ENCODE measurements around the gene PTPRM.

The PTPRM gene

GRCh38 chr18:8350628-8351027 is 783.5 kb downstream of the PTPRM start:
- Histone ChIP-seq H3K79me2 (ENCODE audit: insufficient read depth, low read length) (no peaks in the 10 kb centered on the region), H3K4me3 (ENCODE audit: low read length, poor library complexity, severe bottlenecking) (no peak overlapping the region), H3K9ac (ENCODE audit: low read depth, low read length, poor library complexity, severe bottlenecking) (no peak overlapping the region), H3K4me1 (ENCODE audit: insufficient read depth, low read length, poor library complexity, severe bottlenecking) (no peaks in the 10 kb centered on the region), H2AFZ (ENCODE audit: low read length) (no peak overlapping the region), H4K20me1 (ENCODE audit: insufficient read depth, low read length, poor library complexity, severe bottlenecking) (no peaks in the 10 kb centered on the region), H3K4me2 (ENCODE audit: low read depth, low read length, poor library complexity, severe bottlenecking) (no peak overlapping the region), H3K36me3 (ENCODE audit: insufficient read depth, low read length) (no peaks in the 10 kb centered on the region), H3K27me3 (ENCODE audit: insufficient read depth, low read length, poor library complexity, severe bottlenecking) (no peaks in the 10 kb centered on the region), H3K9me2 (replicated peaks; ENCODE audit: low read depth, low read length) (no peaks in the 10 kb centered on the region), H3F3A (ENCODE audit: low read depth) (no peaks in the 10 kb centered on the region), H3K9me3 (ENCODE audit: insufficient read depth, low read depth, low read length) (no peaks in the 10 kb centered on the region; the same call in 1 of the 2 replicates)
- TF ChIP-seq EZH2phosphoT487 (IDR thresholded peaks at IDR 0.05; ENCODE audit: borderline replicate concordance): no peak
- TF ChIP-seq CTCF (conservative IDR thresholded peaks at IDR 0.05; ENCODE audit: low read length): no peak

GRCh38 chr18:8351161-8351560 is 784.0 kb downstream of the PTPRM start:
- Histone ChIP-seq H3K9me2 (replicated peaks; ENCODE audit: low read depth, low read length) (no peaks in the 10 kb centered on the region), H3K9me3 (ENCODE audit: insufficient read depth, low read depth, low read length) (no peaks in the 10 kb centered on the region; the same call in 1 of the 2 replicates), H3K27me3 (ENCODE audit: insufficient read depth, low read length, poor library complexity, severe bottlenecking) (no peaks in the 10 kb centered on the region), H3K79me2 (ENCODE audit: insufficient read depth, low read length) (no peaks in the 10 kb centered on the region), H3K4me2 (ENCODE audit: low read depth, low read length, poor library complexity, severe bottlenecking) (no peak overlapping the region), H3K4me1 (ENCODE audit: insufficient read depth, low read length, poor library complexity, severe bottlenecking) (no peaks in the 10 kb centered on the region), H3K4me3 (ENCODE audit: low read length, poor library complexity, severe bottlenecking) (no peak overlapping the region), H4K20me1 (ENCODE audit: insufficient read depth, low read length, poor library complexity, severe bottlenecking) (no peaks in the 10 kb centered on the region), H3F3A (ENCODE audit: low read depth) (no peaks in the 10 kb centered on the region), H2AFZ (ENCODE audit: low read length) (no peak overlapping the region), H3K9ac (ENCODE audit: low read depth, low read length, poor library complexity, severe bottlenecking) (no peak overlapping the region), H3K36me3 (ENCODE audit: insufficient read depth, low read length) (no peaks in the 10 kb centered on the region)
- TF ChIP-seq EZH2phosphoT487 (IDR thresholded peaks at IDR 0.05; ENCODE audit: borderline replicate concordance): no peak
- no peak for TF ChIP-seq CTCF (conservative IDR thresholded peaks at IDR 0.05; ENCODE audit: low read length)

GRCh38 chr18:8354304-8354703 is 787.2 kb downstream of the PTPRM start:
- no peaks in the 10 kb centered on the region for H3F3A ChIP-seq (ENCODE audit: low read depth)
- no peaks in the 10 kb centered on the region; the same call in 1 of the 2 replicates for H3K9me3 ChIP-seq (ENCODE audit: insufficient read depth, low read depth, low read length)
- H3K4me2 ChIP-seq (ENCODE audit: low read depth, low read length, poor library complexity, severe bottlenecking): no peak overlapping the region
- no peak overlapping the region for H3K4me3 ChIP-seq (ENCODE audit: low read length, poor library complexity, severe bottlenecking)
- H3K4me1 ChIP-seq (ENCODE audit: insufficient read depth, low read length, poor library complexity, severe bottlenecking): no peaks in the 10 kb centered on the region
- no peak for TF ChIP-seq EZH2phosphoT487 (IDR thresholded peaks at IDR 0.05; ENCODE audit: borderline replicate concordance)
- no peak for TF ChIP-seq CTCF (conservative IDR thresholded peaks at IDR 0.05; ENCODE audit: low read length)
- H3K36me3 ChIP-seq (ENCODE audit: insufficient read depth, low read length): no peaks in the 10 kb centered on the region
- no peak overlapping the region for H2AFZ ChIP-seq (ENCODE audit: low read length)
- no peaks in the 10 kb centered on the region for H3K9me2 ChIP-seq (replicated peaks; ENCODE audit: low read depth, low read length)
- no peak overlapping the region for H3K9ac ChIP-seq (ENCODE audit: low read depth, low read length, poor library complexity, severe bottlenecking)
- no peaks in the 10 kb centered on the region for H4K20me1 ChIP-seq (ENCODE audit: insufficient read depth, low read length, poor library complexity, severe bottlenecking)
- no peaks in the 10 kb centered on the region for H3K27me3 ChIP-seq (ENCODE audit: insufficient read depth, low read length, poor library complexity, severe bottlenecking)
- no peaks in the 10 kb centered on the region for H3K79me2 ChIP-seq (ENCODE audit: insufficient read depth, low read length)

All from Loucy (cell line).